MCF 10A (cell line): Measurements from ENCODE around the gene RETREG1. TPM values are rescaled to one million over a fixed set of nuclear protein-coding genes. Genes with fewer than 3 reads are reported as not detected.

Experiments
- BruUV-seq: library from RNA; stranded (reverse); fragments of 400-500 nt; replicated peaks from 2 replicates; lab custom pipeline; 2021; lab: Mats Ljungman, UMichigan
- CTCF ChIA-PET: fragments of 300-600 bp; sonication (Branson Sonifier 250); formaldehyde crosslinking; extraction: SDS; loops from one replicate; lab custom pipeline; 2021; ENCODE audit warnings: antibody characterized with exemption, inconsistent platforms; lab: Yijun Ruan, JAX
- POLR2A ChIA-PET: fragments of 300-600, 350-650 bp; sonication (Branson Sonifier 250); formaldehyde crosslinking; extraction: SDS; loops from one replicate; lab custom pipeline; 2020; ENCODE audit warnings: antibody characterized with exemption, inconsistent platforms; lab: Yijun Ruan, JAX
- DNase-seq: peaks from one replicate; pipeline ENCODE4 v3.0.0-alpha.2; 2018; ENCODE audit not compliant: unreplicated experiment
- H3K27ac Mint-ChIP-seq: one replicate; pipeline ENCODE4 v1.8.0; 2022; ENCODE audit warnings: mild to moderate bottlenecking, low read depth, mixed read lengths; ENCODE audit not compliant: unreplicated experiment
- H3K27me3 Mint-ChIP-seq: one replicate; pipeline ENCODE4 v1.8.0; 2022; ENCODE audit warnings: mixed read lengths; ENCODE audit not compliant: insufficient read depth, unreplicated experiment
- H3K36me3 Mint-ChIP-seq: one replicate; pipeline ENCODE4 v1.8.0; 2022; ENCODE audit warnings: mild to moderate bottlenecking, moderate library complexity, mixed read lengths; ENCODE audit not compliant: insufficient read depth, unreplicated experiment
- H3K4me1 Mint-ChIP-seq: one replicate; pipeline ENCODE4 v1.8.0; 2022; ENCODE audit warnings: mixed read lengths; ENCODE audit not compliant: insufficient read depth, unreplicated experiment
- H3K4me3 Mint-ChIP-seq: one replicate; pipeline ENCODE4 v1.8.0; 2022; ENCODE audit warnings: mild to moderate bottlenecking, moderate library complexity, mixed read lengths; ENCODE audit not compliant: unreplicated experiment
- H3K9me3 Mint-ChIP-seq: one replicate; pipeline ENCODE4 v1.8.0; 2022; ENCODE audit warnings: mixed read lengths; ENCODE audit not compliant: unreplicated experiment
- CTCF ChIP-seq: fragments of 200-600 bp; IDR thresholded peaks from one replicate; pipeline ENCODE4 v1.8.0; 2022; ENCODE audit warnings: antibody characterized with exemption, mild to moderate bottlenecking; ENCODE audit not compliant: unreplicated experiment
- intact Hi-C: fragments of 100-400 bp; cut with micrococcal nuclease; formaldehyde crosslinking; loops from 2 replicates; pipeline ENCODE4 v1.14.1; 2022
- total RNA-seq: library from RNA; stranded (reverse); gene quantifications from 2 replicates; pipeline ENCODE4 v1.2.3, GENCODE V29; 2022

Gene RETREG1
- total RNA-seq, 1 experiment from 2014 or later, result 4.9 TPM

GRCh38 chr5:16570121-16570815 is 46.5 kb downstream of the RETREG1 start:
- H3K27me3 Mint-ChIP-seq, result no peaks in the 10 kb centered on the region
- DNase-seq, result peak; percentile 66
- ChIA-PET POLR2A (no interaction called here), CTCF (interaction anchor here (0.5 to 5.4 kb wide), 5 partner anchors 18 to 620 kb away, joined by 3 to 45 read pairs (median 7); no protein-coding TSS in a partner anchor)
- H3K4me1 Mint-ChIP-seq, result peaks cover 33% of the 10 kb centered on the region
- no peak for TF ChIP-seq CTCF
- no peak overlapping the region for H3K27ac Mint-ChIP-seq
- intact Hi-C loops, result no loop called here
- H3K4me3 Mint-ChIP-seq, result no peak overlapping the region
- no TSS peak for BruUV-seq
- no peaks in the 10 kb centered on the region for H3K9me3 Mint-ChIP-seq
- H3K36me3 Mint-ChIP-seq, result no peaks in the 10 kb centered on the region

GRCh38 chr5:16568875-16569580 is 47.8 kb downstream of the RETREG1 start:
- POLR2A ChIA-PET, result interaction anchor here (0.9 to 1.3 kb wide), 5 partner anchors 8 to 87 kb away, joined by 3 to 5 read pairs (median 3); no protein-coding TSS in a partner anchor

GRCh38 chr5:16567365-16567764 is 49.4 kb downstream of the RETREG1 start:
- H3K9me3 Mint-ChIP-seq, result no peaks in the 10 kb centered on the region
- H3K36me3 Mint-ChIP-seq, result no peaks in the 10 kb centered on the region
- no peak for TF ChIP-seq CTCF
- intact Hi-C loops, result no loop called here
- no peak for DNase-seq
- ChIA-PET POLR2A (interaction anchor here (1.5 kb wide), 1 partner anchor 23 kb away, joined by 3 read pairs; no protein-coding TSS in a partner anchor), CTCF (interaction anchor here (0.6 to 5.4 kb wide), 6 partner anchors 16 to 564 kb away, joined by 3 to 45 read pairs (median 4); no protein-coding TSS in a partner anchor)
- no TSS peak for BruUV-seq
- no peak overlapping the region for H3K4me3 Mint-ChIP-seq
- no peaks in the 10 kb centered on the region for H3K27me3 Mint-ChIP-seq
- H3K4me1 Mint-ChIP-seq, result peaks cover 18% of the 10 kb centered on the region
- no peak overlapping the region for H3K27ac Mint-ChIP-seq

More at GRCh38 chr5:16568875-16569580, 47.8 kb downstream of the RETREG1 start:
- Mint-ChIP-seq H3K36me3 (no peaks in the 10 kb centered on the region), H3K4me3 (no peak overlapping the region), H3K4me1 (peaks cover 22% of the 10 kb centered on the region), H3K27me3 (no peaks in the 10 kb centered on the region), H3K27ac (no peak overlapping the region), H3K9me3 (no peaks in the 10 kb centered on the region)
- peak; percentile 92 for DNase-seq
- BruUV-seq, result no TSS peak
- intact Hi-C loops, result no loop called here
- CTCF ChIA-PET, result interaction anchor here (0.5 to 5.4 kb wide), 13 partner anchors 10 to 1543 kb away, joined by 3 to 45 read pairs (median 4); no protein-coding TSS in a partner anchor
- no peak for TF ChIP-seq CTCF

GRCh38 chr5:16565118-16565517 is 51.7 kb downstream of the RETREG1 start:
- no peak for DNase-seq
- Mint-ChIP-seq H3K27me3 (no peaks in the 10 kb centered on the region), H3K9me3 (no peaks in the 10 kb centered on the region), H3K4me3 (no peak overlapping the region), H3K36me3 (no peaks in the 10 kb centered on the region), H3K27ac (no peak overlapping the region), H3K4me1 (peaks cover 18% of the 10 kb centered on the region)
- no peak for TF ChIP-seq CTCF
- BruUV-seq, result no TSS peak
- intact Hi-C loops, result no loop called here
- ChIA-PET POLR2A (interaction anchor here (1.0 to 1.8 kb wide), 2 partner anchors 8 to 9 kb away, joined by 3 to 6 read pairs; no protein-coding TSS in a partner anchor), CTCF (interaction anchor here (0.6 to 5.4 kb wide), 2 partner anchors 13 to 280 kb away, joined by 3 to 45 read pairs; no protein-coding TSS in a partner anchor)
